Lower leg skin (tissue), 3 donors: ENCODE measurements around the gene DHRS7B.

Source experiments
- POLR2A ChIP-seq, 2 donors: fragments of 450-650 bp; IDR thresholded peaks; one replicate each; pipeline ENCODE4 v1.6.1; 2016 to 2017; ENCODE audit warnings: antibody characterized with exemption in 2 of 2, mild to moderate bottlenecking in 1 of 2, moderate library complexity in 1 of 2
- TF ChIP-seq, protein P1 (sequence below), 3 donors: fragments of 450-650 bp; IDR thresholded peaks; one replicate each; pipeline ENCODE4 v1.5.1; 2016; ENCODE audit warnings: antibody characterized with exemption in 3 of 3, mild to moderate bottlenecking in 3 of 3, moderate library complexity in 2 of 3

DNA sequence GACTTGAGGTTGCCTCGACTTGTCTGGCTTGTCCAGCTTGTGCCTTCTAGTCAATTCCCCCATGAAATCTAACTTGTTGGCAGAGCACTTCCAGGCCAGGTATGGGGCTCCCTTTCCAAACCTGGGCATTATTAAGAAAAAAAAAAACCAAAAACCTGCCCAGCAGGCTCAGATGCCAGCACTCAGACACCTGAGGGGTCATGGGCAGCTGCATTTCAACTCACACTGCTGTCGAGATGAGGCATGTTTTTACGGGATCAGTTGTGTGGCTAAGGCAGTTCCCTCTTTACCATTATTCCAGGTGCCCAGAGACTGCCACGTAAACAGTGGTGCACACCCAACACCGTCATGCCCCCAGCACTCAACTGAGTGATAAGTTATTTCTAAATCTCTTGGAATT, 69.4 kb downstream of the DHRS7B start:
- TF ChIP-seq, protein P1, sequence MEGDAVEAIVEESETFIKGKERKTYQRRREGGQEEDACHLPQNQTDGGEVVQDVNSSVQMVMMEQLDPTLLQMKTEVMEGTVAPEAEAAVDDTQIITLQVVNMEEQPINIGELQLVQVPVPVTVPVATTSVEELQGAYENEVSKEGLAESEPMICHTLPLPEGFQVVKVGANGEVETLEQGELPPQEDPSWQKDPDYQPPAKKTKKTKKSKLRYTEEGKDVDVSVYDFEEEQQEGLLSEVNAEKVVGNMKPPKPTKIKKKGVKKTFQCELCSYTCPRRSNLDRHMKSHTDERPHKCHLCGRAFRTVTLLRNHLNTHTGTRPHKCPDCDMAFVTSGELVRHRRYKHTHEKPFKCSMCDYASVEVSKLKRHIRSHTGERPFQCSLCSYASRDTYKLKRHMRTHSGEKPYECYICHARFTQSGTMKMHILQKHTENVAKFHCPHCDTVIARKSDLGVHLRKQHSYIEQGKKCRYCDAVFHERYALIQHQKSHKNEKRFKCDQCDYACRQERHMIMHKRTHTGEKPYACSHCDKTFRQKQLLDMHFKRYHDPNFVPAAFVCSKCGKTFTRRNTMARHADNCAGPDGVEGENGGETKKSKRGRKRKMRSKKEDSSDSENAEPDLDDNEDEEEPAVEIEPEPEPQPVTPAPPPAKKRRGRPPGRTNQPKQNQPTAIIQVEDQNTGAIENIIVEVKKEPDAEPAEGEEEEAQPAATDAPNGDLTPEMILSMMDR (IDR thresholded peaks at IDR 0.05), result no peak
- no peak for TF ChIP-seq POLR2A (IDR thresholded peaks at IDR 0.05)
